Measurements from ENCODE around the gene SLC25A44. TPM values are rescaled to one million over a fixed set of nuclear protein-coding genes. Genes with fewer than 3 reads are reported as not detected.

SLC25A44 gene
- total RNA-seq, 1 donor from 2014 or later = 22.0 TPM

DNA sequence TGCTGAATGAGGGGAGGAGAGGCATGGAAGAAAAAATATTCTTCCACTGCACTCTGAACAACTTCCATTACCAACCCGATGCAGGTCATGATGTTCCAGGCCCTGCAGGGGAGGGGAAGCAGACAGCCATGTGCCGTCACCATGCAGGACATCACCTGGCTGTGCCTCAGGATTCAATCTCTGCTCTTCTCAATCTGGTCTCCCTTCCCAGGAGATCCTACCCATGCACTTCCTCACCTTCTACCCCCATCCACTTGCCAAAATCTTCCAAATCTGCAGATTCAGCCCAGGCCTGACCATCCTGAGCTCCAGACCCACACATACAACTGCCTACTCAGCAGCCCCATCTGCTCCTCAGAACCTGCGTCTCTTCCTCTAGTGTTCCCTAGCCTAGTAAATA, 59.7 kb downstream of the SLC25A44 start:
- TF ChIP-seq, protein P1, sequence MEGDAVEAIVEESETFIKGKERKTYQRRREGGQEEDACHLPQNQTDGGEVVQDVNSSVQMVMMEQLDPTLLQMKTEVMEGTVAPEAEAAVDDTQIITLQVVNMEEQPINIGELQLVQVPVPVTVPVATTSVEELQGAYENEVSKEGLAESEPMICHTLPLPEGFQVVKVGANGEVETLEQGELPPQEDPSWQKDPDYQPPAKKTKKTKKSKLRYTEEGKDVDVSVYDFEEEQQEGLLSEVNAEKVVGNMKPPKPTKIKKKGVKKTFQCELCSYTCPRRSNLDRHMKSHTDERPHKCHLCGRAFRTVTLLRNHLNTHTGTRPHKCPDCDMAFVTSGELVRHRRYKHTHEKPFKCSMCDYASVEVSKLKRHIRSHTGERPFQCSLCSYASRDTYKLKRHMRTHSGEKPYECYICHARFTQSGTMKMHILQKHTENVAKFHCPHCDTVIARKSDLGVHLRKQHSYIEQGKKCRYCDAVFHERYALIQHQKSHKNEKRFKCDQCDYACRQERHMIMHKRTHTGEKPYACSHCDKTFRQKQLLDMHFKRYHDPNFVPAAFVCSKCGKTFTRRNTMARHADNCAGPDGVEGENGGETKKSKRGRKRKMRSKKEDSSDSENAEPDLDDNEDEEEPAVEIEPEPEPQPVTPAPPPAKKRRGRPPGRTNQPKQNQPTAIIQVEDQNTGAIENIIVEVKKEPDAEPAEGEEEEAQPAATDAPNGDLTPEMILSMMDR (IDR thresholded peaks at IDR 0.05; ENCODE audit: unreplicated experiment) = no peak
- Mint-ChIP-seq H3K4me1 (ENCODE audit: unreplicated experiment) (peaks cover 39% of the 10 kb centered on the region), H3K9me3 (ENCODE audit: unreplicated experiment) (no peaks in the 10 kb centered on the region), H3K36me3 (ENCODE audit: low read depth, unreplicated experiment) (peaks cover 38% of the 10 kb centered on the region), H3K27me3 (ENCODE audit: unreplicated experiment) (peaks cover 6% of the 10 kb centered on the region), H3K4me3 (ENCODE audit: unreplicated experiment) (no peak overlapping the region), H3K27ac (ENCODE audit: unreplicated experiment) (no peak overlapping the region)
- DNase-seq (ENCODE audit: low spot score) = no peak

DNA sequence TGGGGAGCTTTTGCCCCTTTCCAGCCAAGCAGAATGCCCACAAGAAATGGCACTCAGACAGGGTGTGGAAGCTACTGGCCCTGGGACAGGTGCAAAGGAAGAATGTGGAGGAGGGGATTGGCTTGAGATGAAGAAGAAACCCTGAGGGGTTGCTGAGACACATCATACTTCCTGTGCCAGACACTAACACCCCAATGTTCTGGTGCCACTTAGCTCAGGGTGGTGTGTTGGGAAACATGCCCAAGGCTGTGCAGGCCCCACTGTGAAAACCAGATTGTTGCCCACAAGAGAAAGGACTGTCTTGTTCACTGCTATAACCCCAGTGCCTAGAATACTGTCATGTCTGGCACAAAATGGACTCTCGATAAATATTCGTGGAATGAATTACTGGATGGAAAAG, 63.8 kb downstream of the SLC25A44 start:
- H3K36me3 Mint-ChIP-seq (ENCODE audit: low read depth, unreplicated experiment) = peaks cover 48% of the 10 kb centered on the region
- H3K9me3 Mint-ChIP-seq (ENCODE audit: unreplicated experiment) = no peaks in the 10 kb centered on the region
- H3K27ac Mint-ChIP-seq (ENCODE audit: unreplicated experiment) = no peak overlapping the region
- TF ChIP-seq, protein P1 (IDR thresholded peaks at IDR 0.05; ENCODE audit: unreplicated experiment) = no peak
- peaks cover 12% of the 10 kb centered on the region for H3K4me1 Mint-ChIP-seq (ENCODE audit: unreplicated experiment)
- DNase-seq (ENCODE audit: low spot score) = no peak
- H3K27me3 Mint-ChIP-seq (ENCODE audit: unreplicated experiment) = peaks cover 9% of the 10 kb centered on the region
- peak overlapping the region; percentile 21 for H3K4me3 Mint-ChIP-seq (ENCODE audit: unreplicated experiment)

DNA sequence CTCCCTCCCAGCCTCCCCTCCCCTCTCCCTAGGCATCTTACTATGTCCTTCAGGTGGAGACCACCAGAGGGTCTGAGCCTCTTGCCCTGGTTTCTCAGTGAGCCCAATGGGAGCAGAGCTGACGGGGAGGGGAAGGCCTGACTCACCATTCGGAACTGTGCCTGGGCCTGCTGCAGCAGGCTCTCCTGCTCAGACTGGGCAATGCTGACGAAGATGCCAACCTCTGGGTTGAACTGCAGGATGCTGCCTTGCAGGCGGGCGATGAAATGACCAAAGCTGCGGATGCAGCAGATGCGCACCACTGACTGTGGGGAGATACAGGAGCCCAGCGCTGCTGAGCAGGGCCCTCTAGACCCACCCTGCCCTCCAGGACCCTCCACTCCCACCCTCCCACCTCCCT, 65.0 kb downstream of the SLC25A44 start:
- H3K9me3 Mint-ChIP-seq (ENCODE audit: unreplicated experiment) = no peaks in the 10 kb centered on the region
- peaks cover 50% of the 10 kb centered on the region for H3K36me3 Mint-ChIP-seq (ENCODE audit: low read depth, unreplicated experiment)
- no peak overlapping the region for H3K4me3 Mint-ChIP-seq (ENCODE audit: unreplicated experiment)
- H3K27me3 Mint-ChIP-seq (ENCODE audit: unreplicated experiment) = peaks cover 6% of the 10 kb centered on the region
- TF ChIP-seq, protein P1 (IDR thresholded peaks at IDR 0.05; ENCODE audit: unreplicated experiment) = no peak
- DNase-seq (ENCODE audit: low spot score) = no peak
- no peak overlapping the region for H3K27ac Mint-ChIP-seq (ENCODE audit: unreplicated experiment)
- peaks cover 10% of the 10 kb centered on the region for H3K4me1 Mint-ChIP-seq (ENCODE audit: unreplicated experiment)

DNA sequence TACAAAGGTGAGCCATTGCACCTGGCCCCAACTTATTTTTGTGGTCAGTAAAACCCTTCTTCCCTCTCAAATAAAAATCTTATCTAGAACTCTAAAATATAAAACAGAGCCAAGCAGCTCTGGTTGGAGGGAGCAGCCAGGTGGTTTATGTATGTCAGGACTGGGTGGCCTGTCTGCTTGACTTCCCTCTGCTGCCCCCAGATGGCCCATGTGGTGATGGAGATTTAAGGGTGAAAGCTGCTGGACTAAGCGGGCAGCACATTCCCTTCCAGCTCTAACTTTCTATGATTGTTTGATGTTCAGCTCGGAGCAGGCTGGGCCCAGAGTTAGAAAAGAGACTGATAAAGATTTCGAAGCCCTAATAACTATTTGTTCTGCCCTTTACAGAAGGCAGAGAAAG, 65.9 kb downstream of the SLC25A44 start:
- H3K4me1 Mint-ChIP-seq (ENCODE audit: unreplicated experiment) = peaks cover 8% of the 10 kb centered on the region
- TF ChIP-seq, protein P1 (IDR thresholded peaks at IDR 0.05; ENCODE audit: unreplicated experiment) = no peak
- DNase-seq (ENCODE audit: low spot score) = no peak

DNA sequence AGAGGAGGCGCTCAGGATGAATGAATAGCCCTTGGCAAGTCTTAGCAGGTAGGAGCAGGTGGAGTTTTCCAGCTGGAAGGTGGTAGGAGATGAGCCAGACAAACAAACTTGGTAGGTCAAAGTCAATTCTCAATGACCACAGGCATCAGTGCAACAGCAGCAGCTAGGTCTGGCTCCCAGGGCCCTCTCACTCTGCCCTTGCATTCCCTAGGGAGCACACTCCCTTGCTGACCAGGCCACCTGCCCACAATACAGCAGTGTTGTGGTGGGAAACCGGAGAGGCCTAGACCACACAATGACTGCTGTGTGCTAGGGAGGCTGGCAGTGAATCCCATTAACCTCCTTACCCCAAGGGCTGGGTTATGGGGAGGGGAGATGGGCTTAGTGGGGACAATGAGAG, 67.0 kb downstream of the SLC25A44 start:
- no peaks in the 10 kb centered on the region for H3K9me3 Mint-ChIP-seq (ENCODE audit: unreplicated experiment)

More for the DNA sequence above, 65.9 kb downstream of the SLC25A44 start:
- Mint-ChIP-seq H3K36me3 (ENCODE audit: low read depth, unreplicated experiment) (peaks cover 52% of the 10 kb centered on the region), H3K4me3 (ENCODE audit: unreplicated experiment) (peak overlapping the region; percentile 71), H3K27ac (ENCODE audit: unreplicated experiment) (peak overlapping the region; percentile 7), H3K27me3 (ENCODE audit: unreplicated experiment) (peaks cover 4% of the 10 kb centered on the region), H3K9me3 (ENCODE audit: unreplicated experiment) (no peaks in the 10 kb centered on the region)

More for the DNA sequence above, 67.0 kb downstream of the SLC25A44 start:
- Mint-ChIP-seq H3K4me3 (ENCODE audit: unreplicated experiment) (peak overlapping the region; percentile 64), H3K27me3 (ENCODE audit: unreplicated experiment) (peaks cover 4% of the 10 kb centered on the region), H3K36me3 (ENCODE audit: low read depth, unreplicated experiment) (peaks cover 56% of the 10 kb centered on the region), H3K4me1 (ENCODE audit: unreplicated experiment) (peaks cover 8% of the 10 kb centered on the region), H3K27ac (ENCODE audit: unreplicated experiment) (peak overlapping the region; percentile 36)
- TF ChIP-seq, protein P1 (IDR thresholded peaks at IDR 0.05; ENCODE audit: unreplicated experiment) = no peak
- no peak for DNase-seq (ENCODE audit: low spot score)

Other genes starting within 250 kb of the SLC25A44 start
- 244 TPM for gene ARHGEF2, start 215.6 kb upstream of the SLC25A44 start, total RNA-seq (ENCODE audit: unreplicated experiment)
- gene SSR2, start 173.2 kb upstream of the SLC25A44 start, total RNA-seq (ENCODE audit: unreplicated experiment) = 340 TPM
- 47.6 TPM for gene UBQLN4, start 140.3 kb upstream of the SLC25A44 start, total RNA-seq (ENCODE audit: unreplicated experiment)
- 82.4 TPM for gene LAMTOR2, start 139.3 kb upstream of the SLC25A44 start, total RNA-seq (ENCODE audit: unreplicated experiment)
- 1.6 TPM for gene RAB25, start 132.9 kb upstream of the SLC25A44 start, total RNA-seq (ENCODE audit: unreplicated experiment)
- 63.9 TPM for gene MEX3A, start 111.6 kb upstream of the SLC25A44 start, total RNA-seq (ENCODE audit: unreplicated experiment)
- 35.8 TPM for gene LMNA, start 79.4 kb upstream of the SLC25A44 start, total RNA-seq (ENCODE audit: unreplicated experiment)
- 2.2 TPM for gene SEMA4A, start 40.5 kb upstream of the SLC25A44 start, total RNA-seq (ENCODE audit: unreplicated experiment)
- gene PMF1, start 18.9 kb downstream of the SLC25A44 start, total RNA-seq (ENCODE audit: unreplicated experiment) = 51.4 TPM
- 1.2 TPM for gene BGLAP, start 48.1 kb downstream of the SLC25A44 start, total RNA-seq (ENCODE audit: unreplicated experiment)
- 8.4 TPM for gene PAQR6, start 54.0 kb downstream of the SLC25A44 start, total RNA-seq (ENCODE audit: unreplicated experiment)
- 75.2 TPM for gene SMG5, start 88.7 kb downstream of the SLC25A44 start, total RNA-seq (ENCODE audit: unreplicated experiment)
- gene TMEM79, start 90.2 kb downstream of the SLC25A44 start, total RNA-seq (ENCODE audit: unreplicated experiment) = 2.9 TPM
- gene GLMP, start 101.6 kb downstream of the SLC25A44 start, total RNA-seq (ENCODE audit: unreplicated experiment) = 97.2 TPM
- gene VHLL, start 105.2 kb downstream of the SLC25A44 start, total RNA-seq (ENCODE audit: unreplicated experiment) = not detected
- 218 TPM for gene CCT3, start 144.2 kb downstream of the SLC25A44 start, total RNA-seq (ENCODE audit: unreplicated experiment)
- not detected for gene TSACC, start 144.4 kb downstream of the SLC25A44 start, total RNA-seq (ENCODE audit: unreplicated experiment)
- not detected for gene RHBG, start 175.1 kb downstream of the SLC25A44 start, total RNA-seq (ENCODE audit: unreplicated experiment)

All from endothelial cell (in vitro differentiated cells).